Nucleus accumbens (tissue), 56 donors: ENCODE results near the gene NPM1.
"Not testable (repeated sequence)": the region's sequence is repeated elsewhere in the genome, so short reads cannot be mapped to it uniquely, and the experiment has no call there.

Experiments
- DNase-seq, 56 donors: peaks; one replicate each; lab custom pipeline; 2025; lab: John Stamatoyannopoulos, UW

NPM1 gene

GRCh38 chr5:171387345-171387969, at the start of gene NPM1:
Gene NPM1 (plus strand): TSS chr5:171387849. CDS start chr5:171387949, 100 bp downstream.
- peak; percentile 72 to 97 (median 93) for DNase-seq

GRCh38 chr5:171340042-171340441, 47.6 kb upstream of the NPM1 start:
- no peak for DNase-seq

- DNase-seq = no peak
Measured at GRCh38 chr5:171340491-171340890, 47.2 kb upstream of the NPM1 start.

- DNase-seq = peak in 24 of 56 donors; percentile 0 to 55 (median 8)
Measured at GRCh38 chr5:171342362-171343111, 45.1 kb upstream of the NPM1 start.

- no peak for DNase-seq
Measured at GRCh38 chr5:171344936-171345608, 42.6 kb upstream of the NPM1 start.

- no peak for DNase-seq
Measured at GRCh38 chr5:171351536-171352073, 36.0 kb upstream of the NPM1 start.

GRCh38 chr5:171355302-171355724, 32.3 kb upstream of the NPM1 start:
- DNase-seq = no peak

- DNase-seq = no peak
Measured at GRCh38 chr5:171357843-171358242, 29.8 kb upstream of the NPM1 start.

- not testable (repeated sequence) for DNase-seq
Measured at GRCh38 chr5:171361151-171361550, 26.5 kb upstream of the NPM1 start.

- DNase-seq = not testable (repeated sequence)
Measured at GRCh38 chr5:171363249-171363648, 24.4 kb upstream of the NPM1 start.

GRCh38 chr5:171363846-171364245, 23.8 kb upstream of the NPM1 start:
- DNase-seq = no peak

GRCh38 chr5:171365351-171365750, 22.3 kb upstream of the NPM1 start:
- no peak for DNase-seq

- no peak for DNase-seq
Measured at GRCh38 chr5:171366645-171367044, 21.0 kb upstream of the NPM1 start.

GRCh38 chr5:171367424-171368370, 20.0 kb upstream of the NPM1 start:
- no peak for DNase-seq

- DNase-seq = no peak
Measured at GRCh38 chr5:171369056-171369455, 18.6 kb upstream of the NPM1 start.

GRCh38 chr5:171369898-171370297, 17.8 kb upstream of the NPM1 start:
- no peak for DNase-seq

GRCh38 chr5:171370881-171371280, 16.8 kb upstream of the NPM1 start:
- not testable (repeated sequence) for DNase-seq

GRCh38 chr5:171371326-171371725, 16.3 kb upstream of the NPM1 start:
- DNase-seq = no peak

- DNase-seq = no peak
Measured at GRCh38 chr5:171379961-171380360, 7.7 kb upstream of the NPM1 start.

- not testable (repeated sequence) for DNase-seq
Measured at GRCh38 chr5:171384416-171384815, 3.2 kb upstream of the NPM1 start.
